ENCODE data around the gene NMRK1.

- TF ChIP-seq CTCF (IDR thresholded peaks at IDR 0.05) = no peak
- TF ChIP-seq EZH2 (IDR thresholded peaks at IDR 0.05; ENCODE audit: borderline replicate concordance, insufficient read depth, low read depth, low read length, poor library complexity, severe bottlenecking) = no peak
Observed at GRCh38 chr9:75067894-75068293, 20.1 kb downstream of the NMRK1 start.
